Adipocyte (in vitro differentiated cells): ENCODE results near the gene LCN1.

Source experiments
- DNase-seq: peaks from one replicate; pipeline ENCODE4 v3.0.0-alpha.2; 2015; ENCODE audit warnings: low read depth
- H3K27me3 ChIP-seq: replicated peaks from 2 replicates; pipeline ENCODE4 v1.7.0; 2013; ENCODE audit warnings: mild to moderate bottlenecking, low read length, moderate library complexity; ENCODE audit not compliant: control insufficient read depth, insufficient read depth
- H3K36me3 ChIP-seq: 2 replicates; pipeline ENCODE4 v1.7.0; 2013; ENCODE audit warnings: low read length, mild to moderate bottlenecking, moderate library complexity; ENCODE audit not compliant: control insufficient read depth, insufficient read depth, severe bottlenecking
- H3K4me1 ChIP-seq: 2 replicates; pipeline ENCODE4 v1.7.0; 2013; ENCODE audit warnings: mild to moderate bottlenecking, low read length, moderate library complexity; ENCODE audit not compliant: control insufficient read depth, insufficient read depth
- H3K4me3 ChIP-seq: 2 replicates; pipeline ENCODE4 v1.7.0; 2013; ENCODE audit warnings: mild to moderate bottlenecking, low read length, moderate library complexity
- H3K9ac ChIP-seq: 2 replicates; pipeline ENCODE4 v1.7.0; 2013; ENCODE audit warnings: mild to moderate bottlenecking, low read length, moderate library complexity
- H3K9me3 ChIP-seq: 2 replicates; pipeline ENCODE4 v1.7.0; 2013; ENCODE audit warnings: mild to moderate bottlenecking, low read length, moderate library complexity; ENCODE audit not compliant: control insufficient read depth

Gene LCN1

DNA sequence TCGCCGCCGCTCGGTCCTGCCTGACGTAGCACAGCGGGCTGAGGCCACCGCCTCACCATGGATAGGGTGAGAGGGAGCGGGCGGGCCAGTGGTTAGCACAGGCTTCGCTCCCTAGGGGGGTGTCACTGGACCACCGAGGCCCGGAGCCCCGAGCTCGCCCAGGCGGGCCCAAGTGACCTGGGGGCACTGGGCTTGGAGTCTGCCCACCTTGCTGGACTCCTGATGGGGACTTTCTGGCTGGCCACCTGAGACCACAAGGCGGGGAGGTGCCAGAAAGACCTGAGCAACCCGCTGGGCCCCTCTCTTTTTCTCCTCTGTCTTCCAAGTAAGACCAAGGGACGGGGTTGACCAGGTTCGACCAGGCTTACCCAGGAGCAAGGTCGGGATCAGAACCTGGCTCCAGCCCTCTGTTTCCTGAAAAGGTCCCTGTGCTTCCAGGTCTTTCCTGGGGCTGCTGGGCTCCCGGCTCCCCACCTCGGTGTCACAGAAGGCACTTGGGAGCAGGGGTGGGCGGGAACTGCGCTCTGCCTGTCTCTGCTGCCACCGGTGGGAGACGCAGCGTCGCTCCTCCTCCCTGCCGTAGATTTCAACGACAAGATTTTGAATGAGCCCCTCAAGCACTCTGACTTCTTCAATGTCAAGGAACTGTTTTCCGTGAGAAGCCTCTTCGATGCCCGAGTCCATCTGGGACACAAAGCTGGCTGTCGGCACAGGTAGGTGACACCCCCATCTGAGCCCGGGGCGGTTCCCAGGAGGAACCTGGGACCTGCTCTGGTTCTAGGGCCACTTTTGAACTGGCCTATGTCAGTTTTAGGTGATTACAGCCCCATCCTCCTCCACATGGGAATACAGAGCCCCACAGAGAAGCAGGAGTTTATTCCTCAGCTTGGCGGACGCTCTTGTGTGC, 19.7 kb upstream of the LCN1 start:
- H3K27me3 ChIP-seq, result no peaks in the 10 kb centered on the region
- H3K4me1 ChIP-seq, result peaks cover 18% of the 10 kb centered on the region
- no peaks in the 10 kb centered on the region for H3K9me3 ChIP-seq
- H3K4me3 ChIP-seq, result peak overlapping the region; percentile 90
- peak; percentile 79 for DNase-seq
- peak overlapping the region; percentile 94 for H3K9ac ChIP-seq
- H3K36me3 ChIP-seq, result peaks cover 26% of the 10 kb centered on the region

DNA sequence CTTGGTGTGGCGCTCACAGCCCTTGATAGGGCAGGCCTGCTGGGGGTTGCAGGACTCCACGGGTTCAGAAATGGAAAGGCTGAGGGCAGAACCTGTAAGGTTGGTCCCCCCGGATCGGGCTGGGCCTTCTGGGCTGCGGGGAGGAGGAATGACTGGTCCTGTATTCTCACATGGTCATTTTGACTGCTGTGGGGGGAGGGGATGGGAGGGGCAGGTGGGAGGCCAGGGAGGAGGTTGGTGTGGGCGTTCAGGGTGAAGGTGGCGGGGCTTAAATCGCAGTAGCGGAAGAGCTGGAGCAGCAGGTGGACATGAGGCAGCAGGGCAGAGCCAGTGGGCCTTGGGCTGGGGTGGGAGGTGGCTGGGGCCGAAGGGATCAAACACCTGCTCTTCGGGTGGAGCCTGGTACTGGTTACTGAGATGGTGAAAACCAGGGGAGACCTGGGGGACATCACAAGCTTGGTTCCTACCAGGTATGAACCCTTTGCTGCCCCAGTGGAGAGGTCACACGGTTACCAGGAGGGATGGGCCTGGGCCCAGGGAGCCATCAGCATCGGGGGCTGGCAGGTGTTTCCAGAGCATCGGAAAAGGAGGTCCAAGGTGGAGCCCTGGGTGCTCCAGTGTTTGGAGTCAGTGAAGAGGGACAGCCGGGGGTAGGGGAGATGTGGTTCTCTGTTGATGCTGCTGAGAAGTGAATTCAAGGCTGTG, 18.9 kb upstream of the LCN1 start:
- Histone ChIP-seq H3K9ac (peak overlapping the region; percentile 94), H3K27me3 (no peaks in the 10 kb centered on the region), H3K4me1 (peaks cover 18% of the 10 kb centered on the region), H3K36me3 (peaks cover 26% of the 10 kb centered on the region), H3K4me3 (peak overlapping the region; percentile 90), H3K9me3 (no peaks in the 10 kb centered on the region)
- no peak for DNase-seq

DNA sequence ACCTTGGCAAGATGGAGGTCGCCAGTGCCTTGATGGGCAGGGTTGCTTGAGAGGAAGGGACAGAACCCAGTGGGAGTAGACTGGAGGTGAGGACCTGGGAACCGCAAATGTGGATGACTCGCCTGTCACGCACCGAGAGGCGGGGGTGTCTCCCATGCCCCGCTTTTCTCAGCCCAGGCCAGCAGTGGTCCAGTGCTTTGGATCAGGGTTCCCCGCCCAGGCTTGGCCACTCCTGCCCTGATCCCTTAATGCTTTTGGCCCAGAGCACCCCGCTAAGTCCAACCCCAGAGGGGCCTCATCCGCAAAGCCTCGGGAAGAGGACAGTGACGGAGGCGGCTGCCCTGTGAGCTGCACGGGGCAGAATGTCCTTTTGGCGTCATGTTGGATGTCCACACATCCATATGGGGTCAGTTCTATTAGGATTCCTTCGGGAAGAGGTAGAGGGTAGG, 18.3 kb upstream of the LCN1 start:
- H3K9ac ChIP-seq, result no peak overlapping the region
- peaks cover 18% of the 10 kb centered on the region for H3K4me1 ChIP-seq
- no peak for DNase-seq
- H3K9me3 ChIP-seq, result no peaks in the 10 kb centered on the region
- H3K4me3 ChIP-seq, result no peak overlapping the region
- peaks cover 26% of the 10 kb centered on the region for H3K36me3 ChIP-seq
- H3K27me3 ChIP-seq, result no peaks in the 10 kb centered on the region

DNA sequence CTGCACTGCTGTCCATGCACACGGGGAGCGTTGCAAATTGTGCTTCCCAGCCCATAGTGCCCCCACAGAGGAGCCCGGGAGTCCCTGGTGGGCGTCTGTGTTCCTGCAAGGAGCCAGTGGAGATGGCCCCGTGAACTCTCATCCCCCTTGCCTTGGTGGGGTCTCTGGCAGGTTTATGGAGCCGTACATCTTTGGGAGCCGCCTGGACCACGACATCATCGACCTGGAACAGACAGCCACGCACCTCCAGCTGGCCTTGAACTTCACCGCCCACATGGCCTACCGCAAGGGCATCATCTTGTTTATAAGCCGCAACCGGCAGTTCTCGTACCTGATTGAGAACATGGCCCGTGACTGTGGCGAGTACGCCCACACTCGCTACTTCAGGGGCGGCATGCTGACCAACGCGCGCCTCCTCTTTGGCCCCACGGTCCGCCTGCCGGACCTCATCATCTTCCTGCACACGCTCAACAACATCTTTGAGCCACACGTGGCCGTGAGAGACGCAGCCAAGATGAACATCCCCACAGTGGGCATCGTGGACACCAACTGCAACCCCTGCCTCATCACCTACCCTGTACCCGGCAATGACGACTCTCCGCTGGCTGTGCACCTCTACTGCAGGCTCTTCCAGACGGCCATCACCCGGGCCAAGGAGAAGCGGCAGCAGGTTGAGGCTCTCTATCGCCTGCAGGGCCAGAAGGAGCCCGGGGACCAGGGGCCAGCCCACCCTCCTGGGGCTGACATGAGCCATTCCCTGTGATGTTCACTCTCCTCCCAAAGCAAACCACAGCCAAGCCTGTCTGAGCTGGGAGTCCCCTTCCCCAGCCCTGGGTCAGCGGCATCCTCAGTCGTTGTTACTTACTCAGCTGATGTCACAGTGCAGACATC, 17.6 kb upstream of the LCN1 start:
- H3K27me3 ChIP-seq, result no peaks in the 10 kb centered on the region
- H3K9ac ChIP-seq, result no peak overlapping the region
- no peak overlapping the region for H3K4me3 ChIP-seq
- H3K36me3 ChIP-seq, result peaks cover 26% of the 10 kb centered on the region
- H3K4me1 ChIP-seq, result peaks cover 18% of the 10 kb centered on the region
- H3K9me3 ChIP-seq, result no peaks in the 10 kb centered on the region
- no peak for DNase-seq

DNA sequence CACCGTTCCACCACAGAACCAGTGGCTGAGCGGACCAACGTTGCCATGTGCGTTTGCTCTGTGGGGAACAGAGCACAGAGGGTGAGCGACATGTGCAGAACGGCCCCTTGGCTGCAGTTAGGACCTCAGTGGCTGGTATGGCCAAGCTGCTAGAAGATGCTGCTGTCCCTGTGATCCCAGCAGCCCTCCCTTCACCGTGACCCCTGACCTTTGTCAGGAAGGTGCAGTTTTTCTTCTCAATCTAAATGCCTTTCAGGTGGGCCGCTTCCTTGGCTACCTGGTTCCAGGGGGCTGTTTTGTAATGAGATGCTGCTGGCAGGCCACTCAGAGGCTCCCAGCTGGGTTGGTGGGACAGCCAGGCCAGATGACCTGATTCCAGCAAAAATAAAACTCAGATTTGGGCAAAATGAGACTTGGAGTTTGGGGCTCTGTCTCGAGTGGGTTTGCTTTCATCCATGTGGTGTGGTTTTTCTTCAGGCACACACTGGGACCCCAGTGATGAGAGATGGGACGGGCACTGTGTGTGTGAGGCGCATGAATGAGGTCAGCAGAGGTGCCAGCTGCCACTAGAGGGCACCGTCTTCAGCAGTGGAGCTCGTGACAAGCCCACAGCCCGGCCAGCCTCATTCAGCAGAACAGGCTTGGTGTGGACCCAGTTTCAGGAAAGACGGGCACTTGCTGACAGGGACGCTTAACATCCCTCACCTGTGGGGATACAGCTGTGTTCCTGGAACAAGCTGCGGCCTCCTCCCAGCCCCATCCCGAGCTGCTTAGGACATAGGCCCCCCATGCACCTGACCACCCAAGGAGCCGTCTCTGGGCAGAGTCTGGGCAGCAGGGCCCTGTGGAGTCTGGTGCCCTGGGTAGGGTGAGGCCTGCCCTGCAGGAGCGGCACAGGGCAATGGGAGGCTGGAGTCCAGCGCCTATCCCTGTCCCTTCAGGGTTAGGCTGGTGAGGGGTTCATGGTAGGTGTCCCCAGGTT, 16.7 kb upstream of the LCN1 start:
- peak; percentile 70 for DNase-seq
- Histone ChIP-seq H3K9me3 (peaks cover 5% of the 10 kb centered on the region), H3K27me3 (no peaks in the 10 kb centered on the region), H3K4me3 (no peak overlapping the region), H3K9ac (no peak overlapping the region), H3K36me3 (peaks cover 26% of the 10 kb centered on the region), H3K4me1 (peaks cover 11% of the 10 kb centered on the region)

DNA sequence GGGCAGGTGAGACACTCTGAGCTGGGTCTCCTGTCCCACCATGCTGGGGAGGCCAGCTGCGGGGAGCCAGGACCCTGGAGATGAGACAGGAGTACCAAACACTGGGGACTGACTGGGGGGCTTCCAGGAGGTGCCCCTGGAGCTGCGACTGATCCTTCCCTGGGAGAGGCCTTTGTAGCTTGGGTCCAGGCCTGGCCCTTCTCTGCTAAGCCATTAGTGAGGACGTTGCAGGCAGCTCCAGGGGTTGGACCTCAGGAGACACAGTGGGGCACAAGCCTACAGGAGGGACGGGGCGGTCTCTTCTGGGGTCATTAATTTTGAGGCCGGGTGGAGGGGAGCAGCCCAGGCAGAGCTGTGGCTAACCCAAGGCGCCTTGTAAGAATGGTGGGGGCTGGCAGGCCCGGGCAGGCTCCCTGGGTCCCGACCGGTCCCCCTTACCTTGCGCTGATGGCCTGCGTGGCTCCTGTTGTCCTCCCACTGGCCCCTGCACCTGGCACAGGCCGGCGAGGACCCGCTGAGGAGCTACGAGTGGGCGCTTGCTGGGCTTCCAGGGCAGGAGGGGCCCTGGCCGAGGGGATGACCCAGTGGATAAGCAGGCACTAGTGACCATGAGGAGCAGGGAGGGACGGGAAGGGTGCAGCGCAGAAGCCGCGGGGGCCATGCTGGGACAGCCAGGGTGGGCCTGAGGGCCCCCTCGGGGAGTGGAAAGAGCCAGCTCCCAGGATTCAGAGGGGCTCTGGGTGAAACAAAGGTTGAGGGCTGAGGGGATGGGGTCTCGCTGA, 15.6 kb upstream of the LCN1 start:
- peaks cover 7% of the 10 kb centered on the region for H3K9me3 ChIP-seq
- no peak overlapping the region for H3K9ac ChIP-seq
- H3K27me3 ChIP-seq, result no peaks in the 10 kb centered on the region
- DNase-seq, result no peak
- H3K36me3 ChIP-seq, result peaks cover 26% of the 10 kb centered on the region
- H3K4me1 ChIP-seq, result peaks cover 9% of the 10 kb centered on the region
- no peak overlapping the region for H3K4me3 ChIP-seq

DNA sequence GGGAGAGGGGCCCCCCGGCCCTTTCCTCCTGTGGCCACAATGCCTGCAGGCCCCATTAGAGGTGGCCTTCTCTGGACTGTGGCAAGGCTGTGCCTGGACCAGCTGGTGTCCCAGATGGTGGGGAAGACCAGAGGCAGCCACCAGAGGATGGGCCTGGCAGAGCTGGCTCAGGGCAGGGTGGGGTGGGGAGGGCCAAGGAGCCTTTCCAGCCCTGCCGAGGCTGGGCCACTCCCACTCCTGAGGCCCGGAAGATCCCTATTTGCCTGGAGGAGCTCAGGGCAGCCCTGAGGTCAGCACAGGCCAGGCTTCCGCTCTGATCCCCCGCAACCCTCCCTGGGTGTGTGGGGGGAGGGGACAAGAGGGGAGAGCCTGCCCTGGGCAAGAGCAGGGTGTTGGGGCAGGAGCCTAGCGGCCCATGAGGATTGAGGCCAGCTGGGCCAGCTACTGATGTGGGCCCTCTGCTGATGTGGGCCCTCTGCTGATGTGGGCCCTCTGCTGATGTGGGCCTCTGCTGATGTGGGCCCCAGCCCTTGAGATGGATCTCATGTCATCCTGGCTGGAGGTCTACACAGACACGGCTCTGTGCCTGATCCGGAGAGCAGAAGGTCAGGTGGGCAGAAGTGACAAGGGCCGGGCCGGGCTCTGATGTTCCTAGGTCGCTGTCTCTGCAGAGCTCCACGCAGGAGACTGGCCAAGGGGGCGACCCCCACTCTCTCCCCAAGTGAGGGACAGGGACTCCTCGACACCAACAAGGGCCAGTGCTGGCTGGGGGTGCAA, 14.7 kb upstream of the LCN1 start:
- Histone ChIP-seq H3K36me3 (peaks cover 26% of the 10 kb centered on the region), H3K4me3 (no peak overlapping the region), H3K9me3 (peaks cover 7% of the 10 kb centered on the region), H3K4me1 (peaks cover 8% of the 10 kb centered on the region), H3K27me3 (no peaks in the 10 kb centered on the region), H3K9ac (no peak overlapping the region)
- DNase-seq, result no peak

DNA sequence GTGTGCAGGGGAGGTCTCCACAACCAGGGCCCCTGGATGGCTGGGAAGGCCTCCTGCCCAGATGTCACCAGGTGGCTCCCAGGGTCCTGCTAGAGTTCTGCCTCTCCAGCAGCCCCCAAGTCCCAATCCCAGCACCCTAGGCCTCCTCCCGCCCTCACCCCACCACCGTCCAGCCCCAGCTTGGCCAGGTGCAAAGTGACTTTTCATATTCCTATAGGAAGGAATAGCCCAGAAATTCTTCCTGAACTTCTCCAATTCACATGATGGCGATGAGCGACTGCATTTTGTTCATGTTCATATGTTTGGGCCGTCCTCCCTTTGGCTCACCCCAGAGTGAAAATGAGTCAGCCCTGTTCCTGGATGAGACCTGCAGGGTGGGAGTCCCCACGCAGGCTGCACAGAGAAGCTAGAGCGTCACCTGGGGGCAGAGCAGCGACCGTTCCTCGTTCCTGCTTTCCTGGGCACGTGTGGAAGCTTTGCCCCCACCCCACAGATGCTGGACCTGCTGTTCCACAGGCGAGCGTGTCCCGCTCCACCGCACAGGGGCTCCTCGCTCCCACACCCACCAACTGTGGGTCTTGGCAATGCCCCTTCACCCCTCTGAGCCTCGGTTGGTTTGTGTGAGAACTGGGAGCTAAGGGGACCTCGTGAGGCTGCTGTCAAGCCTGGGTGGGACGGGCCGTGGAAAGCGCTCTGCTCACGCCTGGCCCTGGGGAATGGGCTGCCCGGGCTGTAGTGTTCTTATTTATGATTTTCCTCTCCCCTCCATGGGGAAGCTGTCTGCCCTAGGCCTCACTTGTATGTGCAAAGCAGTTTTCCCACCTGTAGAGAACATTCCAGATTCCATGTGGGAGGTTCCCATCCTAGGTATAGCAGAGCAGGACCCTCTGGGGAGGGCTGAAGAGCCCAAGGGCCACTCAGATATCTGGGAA, 13.9 kb upstream of the LCN1 start:
- Histone ChIP-seq H3K4me3 (no peak overlapping the region), H3K9ac (no peak overlapping the region), H3K9me3 (peaks cover 7% of the 10 kb centered on the region), H3K36me3 (peaks cover 26% of the 10 kb centered on the region), H3K4me1 (peaks cover 4% of the 10 kb centered on the region), H3K27me3 (no peaks in the 10 kb centered on the region)
- no peak for DNase-seq
